HL-60 (cell line): Measurements from ENCODE around the gene SETBP1.

ENCODE experiments used
- DNase-seq, 2 experiments: peaks; one replicate each; pipeline ENCODE4 v3.0.0-alpha.2; 2010 to 2020; ENCODE audit warnings: low read depth in 1 of 2, low spot score in 1 of 2
- H3K27ac ChIP-seq: fragments of 250-450 bp; sonication (Bioruptor Pico); replicated peaks from 2 replicates; pipeline ENCODE4 v1.5.1; 2020; ENCODE audit warnings: mild to moderate bottlenecking, moderate library complexity
- H3K27me3 ChIP-seq: fragments of 250-450 bp; sonication (Bioruptor Pico); 2 replicates; pipeline ENCODE4 v1.5.1; 2021; ENCODE audit warnings: mild to moderate bottlenecking, moderate library complexity; ENCODE audit not compliant: insufficient read depth, poor library complexity, severe bottlenecking
- H3K4me3 ChIP-seq: replicated peaks from 2 replicates; pipeline ENCODE4 v1.5.1; 2011; ENCODE audit warnings: mild to moderate bottlenecking, control low read depth, low read length; ENCODE audit not compliant: insufficient read depth
- CTCF ChIP-seq: IDR thresholded peaks from one replicate; pipeline ENCODE4 v1.5.1; 2011; ENCODE audit warnings: low read length, control low read depth, inconsistent platforms; ENCODE audit not compliant: insufficient read depth
- GABPA ChIP-seq: IDR thresholded peaks from 2 replicates; pipeline ENCODE4 v1.6.1; 2012; ENCODE audit warnings: low read depth
- POLR2AphosphoS5 ChIP-seq: IDR thresholded peaks from 2 replicates; pipeline ENCODE4 v1.6.1; 2012; ENCODE audit warnings: low read depth
- REST ChIP-seq: IDR thresholded peaks from 2 replicates; pipeline ENCODE4 v1.6.1; 2012; ENCODE audit warnings: low read depth; ENCODE audit not compliant: insufficient replicate concordance
- SPI1 ChIP-seq: IDR thresholded peaks from 2 replicates; pipeline ENCODE4 v1.6.1; 2012; ENCODE audit warnings: low read depth, mild to moderate bottlenecking, borderline replicate concordance

SETBP1 gene

GRCh38 chr18:44733069-44733753 lies 52.5 kb downstream of the SETBP1 start:
- Histone ChIP-seq H3K27ac (no peak overlapping the region), H3K27me3 (peaks cover 35% of the 10 kb centered on the region), H3K4me3 (no peak overlapping the region)
- DNase-seq = peak in 1 of 2 experiments; percentile 82
- TF ChIP-seq POLR2AphosphoS5 = peak; percentile 90
- TF ChIP-seq REST = no peak

GRCh38 chr18:44733754-44734465 lies 53.2 kb downstream of the SETBP1 start:
- no peak overlapping the region for H3K27ac ChIP-seq
- DNase-seq = no peak

GRCh38 chr18:44735096-44735495 lies 54.4 kb downstream of the SETBP1 start:
- TF ChIP-seq POLR2AphosphoS5 (no peak), CTCF (no peak), GABPA (no peak), SPI1 (no peak), REST (no peak)
- peak in 1 of 2 experiments; percentile 48 for DNase-seq
- peaks cover 30% of the 10 kb centered on the region for H3K27me3 ChIP-seq
- H3K4me3 ChIP-seq = no peak overlapping the region
- H3K27ac ChIP-seq = no peak overlapping the region

More at GRCh38 chr18:44733754-44734465, 53.2 kb downstream of the SETBP1 start:
- TF ChIP-seq REST = no peak
- no peak for TF ChIP-seq SPI1
- no peak for TF ChIP-seq CTCF
- TF ChIP-seq GABPA = no peak
- no peak for TF ChIP-seq POLR2AphosphoS5
- no peak overlapping the region for H3K4me3 ChIP-seq
- peaks cover 34% of the 10 kb centered on the region for H3K27me3 ChIP-seq
